ENCODE data around the gene PHRF1.
"Not testable (repeated sequence)": the region's sequence is repeated elsewhere in the genome, so short reads cannot be mapped to it uniquely, and the experiment has no call there.

Gene PHRF1

DNA sequence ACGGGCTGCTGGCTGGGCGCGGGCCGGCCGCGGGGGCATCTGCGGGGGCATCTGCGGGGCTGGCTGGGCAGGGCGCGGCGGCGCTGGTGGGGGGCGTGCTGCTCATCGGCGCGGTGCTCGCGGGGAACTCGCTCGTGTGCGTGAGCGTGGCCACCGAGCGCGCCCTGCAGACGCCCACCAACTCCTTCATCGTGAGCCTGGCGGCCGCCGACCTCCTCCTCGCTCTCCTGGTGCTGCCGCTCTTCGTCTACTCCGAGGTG is 61.0 kb downstream of the PHRF1 start:
- no peak for DNase-seq

DNA sequence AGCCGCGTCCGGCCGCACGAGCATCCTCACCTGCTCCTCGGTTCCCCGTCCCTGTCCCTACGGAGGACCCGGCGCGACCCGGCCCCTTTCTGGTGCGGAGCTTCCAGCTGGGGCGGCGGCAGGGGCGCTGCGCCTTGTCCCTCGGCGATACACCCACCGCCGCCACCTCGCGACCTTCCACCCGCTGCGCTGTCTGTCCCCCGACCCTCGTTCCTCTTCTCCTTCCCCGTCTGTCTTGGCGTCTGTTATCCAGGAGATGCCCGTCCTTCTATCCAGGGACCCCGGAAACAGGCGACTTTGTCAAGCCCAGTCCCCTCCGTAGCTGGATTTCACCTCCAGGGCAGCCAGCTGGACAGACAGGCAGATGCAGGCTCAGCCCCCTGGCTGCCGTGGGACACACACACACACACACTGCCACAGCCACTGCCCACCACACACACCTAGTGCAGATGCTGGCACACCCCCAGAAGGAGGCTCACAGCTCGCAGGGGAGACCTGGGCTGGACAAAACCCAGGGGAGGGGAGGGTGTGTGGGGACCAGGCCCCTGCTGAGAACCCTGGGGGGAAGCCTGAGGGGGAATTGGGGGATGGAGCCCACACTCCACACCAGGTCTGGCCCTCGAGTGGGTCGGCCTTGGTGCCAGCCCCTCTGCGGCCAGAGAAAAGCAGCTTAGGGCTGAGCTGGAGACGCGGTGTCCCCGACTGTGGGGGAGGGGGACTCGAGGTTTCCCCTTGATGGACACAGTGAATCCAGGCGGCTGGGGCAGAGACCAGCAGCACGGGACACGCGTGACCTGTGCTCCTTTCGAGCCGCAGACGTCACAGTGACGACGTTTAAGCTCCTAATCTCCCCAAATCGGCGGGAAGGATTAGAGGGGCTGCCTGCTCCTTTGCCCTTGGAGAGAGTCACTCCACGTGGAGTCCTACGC is 61.6 kb downstream of the PHRF1 start:
- no peak for DNase-seq

DNA sequence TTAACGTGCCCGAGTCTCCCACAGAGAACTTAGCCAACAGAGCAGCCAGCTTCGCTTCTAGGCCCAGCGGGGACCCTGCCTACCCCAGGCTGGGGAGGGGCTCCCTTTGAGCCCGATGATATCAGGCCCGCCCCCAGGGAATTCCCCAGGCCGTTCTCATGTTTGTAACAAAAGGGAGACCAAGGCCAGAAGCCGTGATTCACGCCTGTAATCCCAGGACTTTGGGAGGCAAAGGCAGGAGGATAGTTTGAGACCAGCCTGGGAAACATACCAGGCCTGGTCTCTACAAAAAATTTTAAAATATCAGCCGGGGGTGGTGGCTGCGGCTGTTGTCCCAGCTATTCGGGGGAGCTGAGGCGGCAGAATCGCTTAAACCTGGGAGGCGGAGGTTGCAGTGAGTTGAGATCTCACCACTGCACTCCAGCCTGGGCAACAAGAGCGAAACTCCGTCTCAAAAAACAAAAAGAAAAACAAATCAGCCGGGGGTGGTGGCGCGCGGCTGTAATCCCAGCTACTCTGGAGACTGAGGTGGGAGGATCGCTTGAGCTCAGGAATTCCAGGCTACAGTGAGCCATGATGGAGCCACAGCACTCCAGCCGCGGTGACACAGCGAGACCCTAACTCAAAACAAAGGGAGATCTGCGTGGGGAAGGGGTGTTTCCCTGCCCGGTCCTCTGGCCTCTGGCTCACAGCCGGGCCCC is 62.5 kb downstream of the PHRF1 start:
- no peak for DNase-seq

DNA sequence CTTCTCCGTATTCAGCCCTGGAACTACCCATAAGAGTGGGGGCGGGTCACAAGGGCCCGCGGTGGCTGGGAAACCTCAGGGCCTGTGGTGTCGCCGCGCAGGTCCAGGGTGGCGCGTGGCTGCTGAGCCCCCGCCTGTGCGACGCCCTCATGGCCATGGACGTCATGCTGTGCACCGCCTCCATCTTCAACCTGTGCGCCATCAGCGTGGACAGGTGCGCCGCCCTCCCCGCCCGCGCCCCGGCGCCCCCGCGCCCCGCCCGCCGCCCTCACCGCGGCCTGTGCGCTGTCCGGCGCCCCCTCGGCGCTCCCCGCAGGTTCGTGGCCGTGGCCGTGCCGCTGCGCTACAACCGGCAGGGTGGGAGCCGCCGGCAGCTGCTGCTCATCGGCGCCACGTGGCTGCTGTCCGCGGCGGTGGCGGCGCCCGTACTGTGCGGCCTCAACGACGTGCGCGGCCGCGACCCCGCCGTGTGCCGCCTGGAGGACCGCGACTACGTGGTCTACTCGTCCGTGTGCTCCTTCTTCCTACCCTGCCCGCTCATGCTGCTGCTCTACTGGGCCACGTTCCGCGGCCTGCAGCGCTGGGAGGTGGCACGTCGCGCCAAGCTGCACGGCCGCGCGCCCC is 63.2 kb downstream of the PHRF1 start:
- no peak for DNase-seq

DNA sequence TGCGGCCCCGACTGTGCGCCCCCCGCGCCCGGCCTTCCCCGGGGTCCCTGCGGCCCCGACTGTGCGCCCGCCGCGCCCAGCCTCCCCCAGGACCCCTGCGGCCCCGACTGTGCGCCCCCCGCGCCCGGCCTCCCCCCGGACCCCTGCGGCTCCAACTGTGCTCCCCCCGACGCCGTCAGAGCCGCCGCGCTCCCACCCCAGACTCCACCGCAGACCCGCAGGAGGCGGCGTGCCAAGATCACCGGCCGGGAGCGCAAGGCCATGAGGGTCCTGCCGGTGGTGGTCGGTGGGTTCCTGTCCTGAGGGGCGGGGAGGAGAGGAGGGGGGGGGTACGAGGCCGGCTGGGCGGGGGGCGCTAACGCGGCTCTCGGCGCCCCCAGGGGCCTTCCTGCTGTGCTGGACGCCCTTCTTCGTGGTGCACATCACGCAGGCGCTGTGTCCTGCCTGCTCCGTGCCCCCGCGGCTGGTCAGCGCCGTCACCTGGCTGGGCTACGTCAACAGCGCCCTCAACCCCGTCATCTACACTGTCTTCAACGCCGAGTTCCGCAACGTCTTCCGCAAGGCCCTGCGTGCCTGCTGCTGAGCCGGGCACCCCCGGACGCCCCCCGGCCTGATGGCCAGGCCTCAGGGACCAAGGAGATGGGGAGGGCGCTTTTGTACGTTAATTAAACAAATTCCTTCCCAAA is 63.9 kb downstream of the PHRF1 start:
- DNase-seq = no peak

DNA sequence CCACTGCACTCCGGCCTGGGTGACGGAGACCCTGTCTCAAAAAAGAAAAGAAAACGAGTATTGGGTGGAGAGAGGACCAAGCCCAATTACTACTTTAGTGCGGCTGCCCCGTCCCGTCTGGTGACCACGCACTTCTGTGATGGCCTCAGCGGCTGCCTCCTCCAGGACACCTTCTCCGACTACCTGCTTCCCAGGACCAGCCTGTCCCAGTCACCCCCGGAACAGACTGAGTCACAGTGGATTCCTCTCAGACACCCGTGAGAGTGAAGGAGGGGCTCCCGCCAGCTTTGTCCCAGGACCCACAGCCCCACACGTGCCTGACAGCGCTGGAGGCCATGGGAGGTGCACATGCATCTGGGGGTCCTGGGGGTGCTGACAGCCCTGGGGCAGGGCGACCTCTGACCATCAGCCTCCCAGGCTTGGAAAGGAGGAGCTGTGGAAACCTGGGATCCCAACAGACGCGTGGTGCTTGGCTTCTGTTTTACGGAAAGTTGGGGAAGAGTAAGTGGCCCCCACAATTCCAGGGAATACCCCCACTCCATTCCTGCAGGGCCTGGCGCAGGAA is 65.6 kb downstream of the PHRF1 start:
- DNase-seq = no peak

DNA sequence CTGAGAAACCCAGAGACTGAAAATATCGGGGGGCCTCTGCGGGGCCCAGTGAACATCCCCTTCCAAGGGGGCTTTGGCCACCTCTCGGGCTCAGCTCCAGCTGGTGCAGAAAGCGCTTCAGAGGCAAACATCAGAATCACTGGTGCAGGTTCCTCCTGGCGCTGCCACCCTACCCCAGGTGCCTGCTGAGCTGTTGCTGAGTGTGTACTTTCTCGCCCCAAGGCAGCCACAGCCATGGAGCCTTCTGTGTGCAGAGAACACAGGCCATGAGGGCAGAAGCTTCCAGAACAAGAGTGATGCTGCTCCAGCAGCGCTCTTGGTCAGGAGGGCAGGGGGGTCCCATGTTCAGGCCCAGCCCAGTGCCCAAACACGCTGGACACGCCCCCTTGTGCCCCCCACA is 67.1 kb downstream of the PHRF1 start:
- no peak for DNase-seq

DNA sequence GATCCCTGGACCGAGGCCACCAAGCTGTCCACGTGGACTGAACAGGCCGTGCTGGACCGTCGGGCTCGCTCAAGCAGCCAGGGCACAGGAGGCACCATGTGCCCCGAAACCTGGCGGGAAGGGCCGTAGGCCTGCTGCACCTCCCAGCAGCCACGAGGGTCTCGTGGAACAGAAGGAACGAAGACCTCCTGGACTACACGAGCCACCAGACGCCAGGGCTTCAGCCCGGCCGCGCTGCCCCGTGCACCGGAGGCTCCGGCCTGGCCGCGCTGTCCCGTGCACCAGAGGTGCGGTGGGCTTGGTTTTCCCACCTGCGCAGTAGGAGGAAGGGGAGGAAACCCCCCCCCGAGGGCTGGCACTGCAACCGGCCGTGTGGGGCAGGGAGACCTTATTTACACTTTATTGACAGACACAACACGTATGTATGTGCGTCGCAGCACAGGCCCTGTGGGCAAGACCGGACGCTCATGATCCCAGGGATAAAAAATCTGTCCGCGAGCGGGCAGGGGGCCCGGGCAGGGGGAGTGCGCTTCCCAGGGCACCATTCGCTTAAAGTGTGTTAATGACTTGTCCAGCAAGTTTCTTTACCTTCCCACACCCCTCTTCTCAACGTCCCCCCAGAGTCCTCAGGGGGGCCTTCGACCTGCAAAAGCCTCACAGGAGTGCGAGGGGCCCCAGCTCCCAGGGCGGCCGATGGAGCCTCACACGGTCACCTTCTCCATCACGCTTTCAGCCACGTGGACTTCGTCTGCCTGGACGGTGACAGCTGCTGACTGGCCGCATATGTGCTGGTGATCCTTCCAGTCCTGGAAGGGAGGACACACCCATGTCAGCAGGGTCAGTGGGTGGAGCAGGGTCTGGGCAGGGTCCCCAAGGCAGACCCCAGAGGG is 67.8 kb downstream of the PHRF1 start:
- no peak for DNase-seq

DNA sequence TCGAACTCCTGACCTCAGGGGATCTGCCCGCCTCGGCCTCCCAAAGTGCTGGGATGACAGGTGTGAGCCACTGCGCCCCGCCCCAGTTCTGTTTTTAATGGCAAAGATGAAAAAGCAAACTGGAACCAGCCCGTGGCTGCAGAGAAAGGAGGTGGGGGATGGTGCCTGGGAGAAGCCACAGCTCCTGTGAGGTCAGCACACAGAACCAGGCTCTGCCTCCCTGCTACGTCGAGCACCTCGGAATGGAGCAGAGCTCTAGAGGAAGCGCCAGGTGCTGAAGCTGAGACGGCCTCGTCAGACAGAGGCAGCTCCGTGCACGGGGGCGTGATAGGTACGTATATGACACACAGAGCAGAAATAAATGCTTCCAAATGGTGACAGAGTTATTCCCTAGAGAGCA is 69.3 kb downstream of the PHRF1 start:
- no peak for DNase-seq

DNA sequence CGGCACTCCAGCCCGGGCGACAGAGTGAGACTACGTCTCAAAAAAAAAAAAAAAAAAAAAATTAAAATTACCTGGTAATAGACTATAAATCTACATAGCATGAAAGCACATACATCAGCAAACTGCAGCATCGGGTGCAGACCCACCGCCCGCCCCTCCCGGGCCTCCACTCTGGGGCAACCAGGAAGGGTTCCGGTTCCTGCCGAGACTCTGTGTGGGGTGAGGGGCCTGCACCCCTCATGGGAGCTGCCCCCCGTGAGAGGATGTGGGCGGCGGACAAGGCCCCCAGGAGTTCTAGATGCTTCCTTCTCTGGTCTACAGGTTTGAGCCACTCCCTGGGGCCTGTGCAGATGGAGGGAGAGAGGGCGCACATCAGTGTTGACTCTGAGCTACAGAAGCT is 69.9 kb downstream of the PHRF1 start:
- DNase-seq = no peak

DNA sequence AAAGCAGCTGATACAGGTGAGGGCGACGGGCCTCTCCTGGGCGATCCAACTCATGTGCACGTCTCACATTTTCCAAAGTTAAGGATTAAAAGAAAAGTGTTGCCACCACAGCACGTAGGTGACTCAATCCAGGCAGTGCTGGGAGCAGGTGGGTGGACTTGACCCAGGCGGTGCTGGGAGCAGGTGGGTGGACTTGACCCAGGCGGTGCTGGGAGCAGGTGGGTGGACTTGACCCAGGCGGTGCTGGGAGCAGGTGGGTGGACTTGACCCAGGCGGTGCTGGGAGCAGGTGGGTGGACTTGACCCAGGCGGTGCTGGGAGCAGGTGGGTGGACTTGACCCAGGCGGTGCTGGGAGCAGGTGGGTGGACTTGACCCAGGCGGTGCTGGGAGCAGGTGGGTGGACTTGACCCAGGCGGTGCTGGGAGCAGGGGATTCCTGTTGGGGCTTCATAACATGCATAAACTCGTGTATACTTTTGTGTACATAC is 71.4 kb downstream of the PHRF1 start:
- DNase-seq = not testable (repeated sequence)

DNA sequence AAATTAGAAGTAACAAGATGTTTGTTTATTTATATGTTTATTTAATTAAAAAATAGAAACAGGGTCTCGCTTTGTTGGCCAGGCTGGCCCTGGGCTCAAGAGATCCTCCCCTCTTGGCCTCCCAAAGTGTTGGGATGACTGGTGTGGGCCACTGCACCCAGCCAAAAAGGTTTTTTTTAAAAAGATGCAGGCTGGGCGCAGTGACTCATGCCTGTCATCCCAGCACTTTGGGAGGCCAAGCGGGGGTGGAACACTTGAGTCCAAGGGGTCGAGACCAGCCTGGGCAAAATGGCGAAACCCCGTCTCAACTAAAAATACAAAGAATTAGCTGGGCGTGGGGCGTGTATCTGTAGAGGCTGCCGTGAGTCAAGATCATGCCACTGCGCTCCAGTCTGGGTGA is 74.2 kb downstream of the PHRF1 start:
- no peak for DNase-seq

DNA sequence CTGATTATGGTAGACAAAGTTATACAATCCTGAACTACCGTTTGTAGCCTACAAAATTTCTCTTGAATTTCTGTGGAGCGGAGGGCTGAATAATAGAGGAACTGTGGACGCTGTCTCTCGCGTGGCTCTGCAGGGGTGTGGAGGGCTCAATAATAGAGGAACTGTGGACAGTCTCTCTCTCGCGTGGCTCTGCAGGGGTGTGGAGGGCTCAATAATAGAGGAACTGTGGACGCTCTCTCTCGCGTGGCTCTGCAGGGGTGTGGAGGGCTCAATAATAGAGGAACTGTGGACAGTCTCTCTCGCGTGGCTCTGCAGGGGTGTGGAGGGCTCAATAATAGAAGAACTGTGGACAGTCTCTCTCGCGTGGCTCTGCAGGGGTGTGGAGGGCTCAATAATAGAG is 76.9 kb downstream of the PHRF1 start:
- not testable (repeated sequence) for DNase-seq

DNA sequence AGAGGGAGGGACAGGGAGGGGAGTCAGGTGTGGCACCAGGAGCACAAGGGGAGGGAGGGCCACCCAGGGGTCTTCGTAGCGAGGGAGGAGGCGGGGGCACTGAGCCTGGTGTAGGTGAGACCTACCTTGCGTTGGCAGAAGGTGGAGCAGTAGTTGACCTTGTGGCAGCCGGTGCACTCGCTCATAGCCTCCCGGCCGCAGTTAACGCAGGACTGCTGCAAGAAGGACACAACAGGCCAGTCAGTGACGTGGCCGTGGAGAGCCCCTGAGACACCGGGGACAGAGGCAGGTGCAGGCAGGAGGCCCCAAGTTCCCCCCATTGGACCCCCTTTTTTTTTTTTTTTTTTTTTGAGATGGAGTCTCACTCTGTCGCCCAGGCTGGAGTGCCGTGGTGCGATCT is 77.6 kb downstream of the PHRF1 start:
- DNase-seq = no peak

DNA sequence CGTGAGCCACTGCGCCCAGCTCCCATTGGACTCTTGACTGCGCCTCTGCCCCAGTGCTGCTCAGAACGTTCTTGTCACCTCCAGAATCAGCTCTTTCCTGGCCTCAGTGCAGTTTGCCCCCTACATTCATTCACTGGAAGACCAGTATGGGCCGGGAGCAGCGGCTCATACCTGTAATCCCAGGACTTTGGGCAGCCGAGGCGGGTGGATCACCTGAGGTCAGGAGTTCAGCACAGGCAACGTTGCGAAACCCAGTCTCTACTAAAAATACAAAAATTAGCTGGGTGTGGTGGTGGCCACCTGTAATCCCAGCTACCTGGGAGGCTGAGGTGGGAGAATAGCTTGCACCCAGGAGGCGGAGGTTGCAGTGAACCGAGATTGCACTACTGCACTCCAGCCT is 78.2 kb downstream of the PHRF1 start:
- DNase-seq = not testable (repeated sequence)

DNA sequence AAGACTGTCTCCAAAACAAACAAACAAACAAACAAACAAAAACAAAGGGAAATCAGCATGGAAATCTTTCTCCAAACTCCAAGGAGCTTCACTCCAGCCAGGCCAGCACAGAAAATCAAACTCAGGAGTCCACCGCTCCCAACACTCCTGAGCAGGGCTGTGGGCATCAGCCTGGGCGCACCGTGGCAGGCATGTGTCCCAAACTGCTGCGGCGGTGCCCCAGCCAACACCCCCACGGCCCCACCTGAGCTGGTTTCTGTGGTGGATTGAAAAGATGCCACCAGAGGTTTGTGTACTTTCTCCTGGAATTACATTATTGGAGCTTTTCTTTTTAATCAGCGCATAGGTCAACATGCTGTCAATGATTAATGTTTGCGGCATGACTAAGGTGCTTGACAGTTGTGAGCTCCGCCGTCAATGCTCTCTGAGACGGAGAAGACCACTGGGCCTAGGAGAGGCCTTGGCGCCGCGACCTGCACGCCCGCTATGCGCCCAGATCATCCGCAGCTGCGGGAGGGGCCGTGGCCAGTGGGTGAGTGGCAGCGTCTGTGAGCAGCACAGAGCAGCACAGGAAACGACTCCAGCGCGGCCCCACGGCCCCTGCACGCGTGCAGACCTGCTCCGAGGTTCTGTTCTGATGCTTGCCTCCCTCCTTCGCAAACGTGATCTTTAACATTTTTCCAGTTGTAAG is 78.9 kb downstream of the PHRF1 start:
- no peak for DNase-seq

DNA sequence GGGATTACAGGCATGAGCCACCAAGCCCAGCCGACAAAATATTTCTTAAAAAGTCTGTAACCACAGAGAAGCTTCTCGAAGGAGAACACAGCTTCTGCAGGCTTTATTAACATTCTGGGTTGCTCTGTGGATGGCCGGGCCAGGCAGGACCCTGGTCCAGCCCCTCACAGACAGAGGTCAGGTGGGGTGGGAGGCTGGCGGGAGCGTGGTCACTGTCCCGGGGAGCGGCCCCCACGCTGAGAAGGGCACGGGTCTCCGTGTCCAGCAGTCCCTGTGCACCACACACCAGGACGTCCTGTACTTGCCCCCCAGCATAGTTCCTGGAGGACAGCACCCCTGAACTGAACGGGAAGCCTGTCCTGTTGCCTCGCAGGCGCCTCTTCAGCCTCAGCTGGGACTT is 80.2 kb downstream of the PHRF1 start:
- no peak for DNase-seq

DNA sequence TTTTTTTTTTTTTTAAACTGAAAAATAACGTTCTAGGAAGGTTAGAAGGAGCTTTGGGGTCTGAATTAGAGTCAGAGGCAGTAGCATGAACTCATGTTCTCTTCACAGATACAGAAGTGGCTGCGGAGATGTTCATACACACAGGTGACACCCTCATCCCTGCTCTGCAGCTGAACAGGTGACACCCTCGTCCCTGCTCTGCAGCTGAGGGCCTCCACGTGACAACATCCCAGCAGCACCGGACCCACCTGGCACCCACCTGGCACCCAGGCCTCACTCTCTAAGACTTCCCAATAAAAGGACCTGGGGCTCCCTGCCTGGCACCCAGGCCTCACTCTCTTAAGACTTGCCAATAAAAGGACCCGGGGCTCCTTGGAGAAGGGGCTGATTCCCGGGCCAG is 80.6 kb downstream of the PHRF1 start:
- no peak for DNase-seq

DNA sequence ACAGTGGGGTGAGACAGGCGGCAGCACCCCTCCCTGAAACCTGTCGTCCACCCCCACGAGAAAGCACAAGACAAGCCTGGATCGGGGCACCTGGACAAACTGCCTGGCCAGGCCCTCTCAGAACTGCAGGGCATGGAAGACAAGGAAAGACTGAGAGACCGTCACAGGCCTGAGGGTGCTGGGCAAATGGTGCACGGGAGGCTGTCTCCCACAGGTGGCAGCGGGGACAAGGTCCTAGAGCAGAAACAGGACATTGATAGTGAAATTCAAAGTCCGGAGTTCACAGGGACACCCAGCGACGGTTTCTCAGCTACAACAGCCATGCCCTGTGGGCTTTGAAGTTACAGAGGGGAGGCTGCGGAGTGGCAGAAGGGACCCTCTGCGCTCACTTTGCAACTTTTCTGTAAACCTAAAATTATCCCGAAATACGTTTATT is 81.4 kb downstream of the PHRF1 start:
- no peak for DNase-seq

DNA sequence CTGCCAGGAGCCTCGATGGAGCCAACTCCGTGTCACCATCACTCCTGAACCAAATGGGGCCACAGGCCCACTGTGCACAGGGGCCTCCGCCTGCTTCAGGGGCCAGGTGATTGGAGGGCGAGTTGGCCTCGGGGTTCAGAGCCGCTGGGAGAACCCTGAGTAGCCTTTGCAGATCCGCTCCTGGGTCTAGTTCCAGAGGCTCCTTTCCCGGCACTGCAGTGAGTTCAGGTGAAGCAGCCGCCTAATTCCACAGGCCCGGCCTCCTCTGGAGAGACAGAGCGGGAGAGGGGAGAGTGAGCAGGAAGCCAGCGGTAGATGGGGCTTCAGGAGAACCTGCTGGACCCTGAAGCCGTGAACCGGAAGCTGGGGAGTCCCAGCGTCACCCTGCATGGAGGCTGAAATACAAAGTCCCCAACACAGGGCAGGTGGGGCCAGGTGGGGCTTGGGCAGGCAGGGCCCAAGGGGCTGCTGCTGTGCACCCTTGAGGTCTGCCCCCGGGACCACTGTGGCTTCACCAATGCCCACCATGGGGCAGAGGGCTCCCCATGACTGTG is 83.3 kb downstream of the PHRF1 start:
- no peak for DNase-seq

DNA sequence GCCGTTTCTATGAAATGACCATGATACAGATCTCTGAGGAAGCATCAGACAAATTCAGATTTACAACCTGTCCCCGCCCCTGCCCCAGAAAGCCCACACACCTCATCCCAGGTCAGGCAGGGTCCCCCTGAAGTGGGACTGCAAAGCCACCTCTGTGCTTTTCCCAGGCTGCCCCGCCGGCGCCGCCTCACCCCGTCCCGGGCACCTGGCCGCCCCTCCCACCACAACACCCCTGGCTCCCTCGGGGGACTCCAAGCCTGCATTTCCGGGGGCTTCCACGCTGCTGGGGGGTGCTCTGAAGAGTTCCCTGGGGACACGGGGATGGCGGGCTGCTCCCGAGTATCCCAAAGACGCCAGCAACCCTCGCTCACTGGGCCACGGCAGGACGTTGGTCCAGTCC is 84.0 kb downstream of the PHRF1 start:
- no peak for DNase-seq
